Measurements from ENCODE around the gene KRT7.

Gene KRT7

GRCh38 chr12:52278575-52279421 is 45.8 kb downstream of the KRT7 start:
- TF ChIP-seq, protein P1, sequence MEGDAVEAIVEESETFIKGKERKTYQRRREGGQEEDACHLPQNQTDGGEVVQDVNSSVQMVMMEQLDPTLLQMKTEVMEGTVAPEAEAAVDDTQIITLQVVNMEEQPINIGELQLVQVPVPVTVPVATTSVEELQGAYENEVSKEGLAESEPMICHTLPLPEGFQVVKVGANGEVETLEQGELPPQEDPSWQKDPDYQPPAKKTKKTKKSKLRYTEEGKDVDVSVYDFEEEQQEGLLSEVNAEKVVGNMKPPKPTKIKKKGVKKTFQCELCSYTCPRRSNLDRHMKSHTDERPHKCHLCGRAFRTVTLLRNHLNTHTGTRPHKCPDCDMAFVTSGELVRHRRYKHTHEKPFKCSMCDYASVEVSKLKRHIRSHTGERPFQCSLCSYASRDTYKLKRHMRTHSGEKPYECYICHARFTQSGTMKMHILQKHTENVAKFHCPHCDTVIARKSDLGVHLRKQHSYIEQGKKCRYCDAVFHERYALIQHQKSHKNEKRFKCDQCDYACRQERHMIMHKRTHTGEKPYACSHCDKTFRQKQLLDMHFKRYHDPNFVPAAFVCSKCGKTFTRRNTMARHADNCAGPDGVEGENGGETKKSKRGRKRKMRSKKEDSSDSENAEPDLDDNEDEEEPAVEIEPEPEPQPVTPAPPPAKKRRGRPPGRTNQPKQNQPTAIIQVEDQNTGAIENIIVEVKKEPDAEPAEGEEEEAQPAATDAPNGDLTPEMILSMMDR (IDR thresholded peaks at IDR 0.05; ENCODE audit: insufficient read depth, low read length): peak; percentile 98
- no peak for TF ChIP-seq SPI1 (IDR thresholded peaks at IDR 0.05; ENCODE audit: borderline replicate concordance, low read depth)
- DNase-seq (ENCODE audit: low read depth in 1 of 2, low spot score in 1 of 2): peak; percentile 26 to 46
- Histone ChIP-seq H3K27ac (replicated peaks) (no peak overlapping the region), H3K4me3 (replicated peaks; ENCODE audit: insufficient read depth, low read length) (no peak overlapping the region), H3K27me3 (ENCODE audit: insufficient read depth, poor library complexity, severe bottlenecking) (peaks cover 13% of the 10 kb centered on the region)

- TF ChIP-seq SPI1 (IDR thresholded peaks at IDR 0.05; ENCODE audit: borderline replicate concordance, low read depth): no peak
- Histone ChIP-seq H3K27me3 (ENCODE audit: insufficient read depth, poor library complexity, severe bottlenecking) (peaks cover 13% of the 10 kb centered on the region), H3K4me3 (replicated peaks; ENCODE audit: insufficient read depth, low read length) (no peak overlapping the region), H3K27ac (replicated peaks) (no peak overlapping the region)
- no peak for DNase-seq (ENCODE audit: low read depth in 1 of 2, low spot score in 1 of 2)
Observed at GRCh38 chr12:52279422-52280318, 46.6 kb downstream of the KRT7 start.

GRCh38 chr12:52280319-52280795 is 47.3 kb downstream of the KRT7 start:
- H3K27ac ChIP-seq (replicated peaks): no peak overlapping the region
- TF ChIP-seq, protein P1 (IDR thresholded peaks at IDR 0.05; ENCODE audit: insufficient read depth, low read length): no peak
- TF ChIP-seq GABPA (IDR thresholded peaks at IDR 0.05; ENCODE audit: low read depth): no peak
- TF ChIP-seq POLR2AphosphoS5 (IDR thresholded peaks at IDR 0.05; ENCODE audit: low read depth): no peak
- no peak for TF ChIP-seq SPI1 (IDR thresholded peaks at IDR 0.05; ENCODE audit: borderline replicate concordance, low read depth)
- no peak for TF ChIP-seq REST (IDR thresholded peaks at IDR 0.05; ENCODE audit: insufficient replicate concordance, low read depth)
- peaks cover 13% of the 10 kb centered on the region for H3K27me3 ChIP-seq (ENCODE audit: insufficient read depth, poor library complexity, severe bottlenecking)
- peak; percentile 9 to 25 for DNase-seq (ENCODE audit: low read depth in 1 of 2, low spot score in 1 of 2)
- no peak overlapping the region for H3K4me3 ChIP-seq (replicated peaks; ENCODE audit: insufficient read depth, low read length)

DNA sequence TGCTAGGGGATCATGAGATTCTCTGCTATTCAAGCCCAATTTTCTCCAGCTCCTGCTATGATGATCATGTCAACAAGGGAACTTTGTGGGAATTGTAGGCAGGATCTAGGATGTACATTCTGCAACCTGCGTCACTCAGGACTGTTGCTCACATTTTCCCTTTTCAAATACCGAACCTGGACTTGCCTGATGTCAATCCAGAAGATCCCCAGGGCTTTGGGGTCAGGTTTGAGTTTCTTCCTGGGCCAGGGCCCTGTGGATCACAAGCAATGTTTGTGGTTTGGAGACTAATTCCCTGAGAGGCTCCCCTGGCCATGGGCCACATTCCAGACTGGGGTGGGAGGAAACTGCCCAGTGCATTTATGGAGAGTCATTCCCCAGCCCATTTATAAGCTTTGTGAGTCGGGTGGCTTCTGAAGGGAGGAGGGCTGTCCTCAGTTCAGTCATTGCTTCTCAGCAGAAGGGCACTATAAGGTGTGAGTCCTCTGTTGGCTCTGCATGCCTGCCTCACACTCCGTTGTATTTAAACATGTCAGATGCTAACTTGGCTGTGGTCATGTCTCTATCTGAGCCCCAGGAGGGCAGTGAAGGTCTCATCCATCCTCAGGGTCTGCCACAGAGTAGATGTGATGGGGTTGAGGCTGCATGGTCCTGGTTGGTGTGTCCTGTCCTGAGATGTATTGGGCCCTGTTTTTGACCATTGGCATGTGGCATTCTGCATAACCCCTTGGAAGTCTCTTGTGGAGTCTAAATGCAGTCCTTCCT is 47.9 kb downstream of the KRT7 start:
- H3K27ac ChIP-seq (replicated peaks): no peak overlapping the region
- TF ChIP-seq POLR2AphosphoS5 (IDR thresholded peaks at IDR 0.05; ENCODE audit: low read depth) (no peak), GABPA (IDR thresholded peaks at IDR 0.05; ENCODE audit: low read depth) (no peak), SPI1 (IDR thresholded peaks at IDR 0.05; ENCODE audit: borderline replicate concordance, low read depth) (no peak), REST (IDR thresholded peaks at IDR 0.05; ENCODE audit: insufficient replicate concordance, low read depth) (no peak)
- TF ChIP-seq, protein P1 (IDR thresholded peaks at IDR 0.05; ENCODE audit: insufficient read depth, low read length): no peak
- no peak overlapping the region for H3K4me3 ChIP-seq (replicated peaks; ENCODE audit: insufficient read depth, low read length)
- no peak for DNase-seq (ENCODE audit: low read depth in 1 of 2, low spot score in 1 of 2)
- H3K27me3 ChIP-seq (ENCODE audit: insufficient read depth, poor library complexity, severe bottlenecking): peaks cover 13% of the 10 kb centered on the region
